Measurements from ENCODE around the gene CCDC59. TPM values are rescaled to one million over a fixed set of nuclear protein-coding genes. Genes with fewer than 3 reads are reported as not detected.

Gene CCDC59
- total RNA-seq, 1 donor = 47.4 TPM

DNA sequence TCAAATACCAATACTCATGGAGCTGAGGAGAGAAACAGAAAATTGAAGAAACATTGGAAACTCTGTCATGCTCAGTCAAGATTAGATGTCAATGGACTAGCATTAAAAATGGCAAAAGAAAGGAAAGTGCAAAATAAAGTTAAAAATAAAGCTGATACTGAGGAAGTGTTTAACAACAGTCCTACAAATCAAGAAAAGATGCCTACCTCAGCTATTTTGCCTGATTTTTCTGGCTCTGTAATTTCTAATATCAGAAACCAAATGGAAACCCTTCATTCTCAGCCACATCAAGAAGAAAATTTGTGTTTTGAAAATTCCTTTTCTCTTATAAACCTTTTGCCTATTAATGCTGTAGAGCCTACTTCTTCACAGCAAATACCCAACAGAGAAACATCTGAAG is 40.7 kb upstream of the CCDC59 start:
- no peaks in the 10 kb centered on the region for H3K4me1 ChIP-seq (ENCODE audit: insufficient read depth, low read length)
- no peaks in the 10 kb centered on the region for H3K79me2 ChIP-seq (ENCODE audit: insufficient read depth, low read length)
- H3K4me2 ChIP-seq (ENCODE audit: insufficient read depth, low read length) = no peak overlapping the region
- no peak for DNase-seq (ENCODE audit: insufficient read length, low spot score, missing footprints)
- H3K27ac ChIP-seq (ENCODE audit: low read depth, low read length) = no peak overlapping the region
- H3K4me3 ChIP-seq (ENCODE audit: insufficient read depth, low read length) = no peak overlapping the region
- TF ChIP-seq CTCF (IDR thresholded peaks at IDR 0.05; ENCODE audit: extremely low read depth, low read depth, low read length) = no peak
- H3K9me3 ChIP-seq (ENCODE audit: low read depth, low read length) = no peaks in the 10 kb centered on the region
- no peaks in the 10 kb centered on the region for H3K27me3 ChIP-seq (ENCODE audit: insufficient read depth, low read length)
- H2AFZ ChIP-seq (ENCODE audit: low read length) = no peak overlapping the region
- no peaks in the 10 kb centered on the region for H4K20me1 ChIP-seq (ENCODE audit: insufficient read depth, low read length)
- no peaks in the 10 kb centered on the region for H3K36me3 ChIP-seq (ENCODE audit: insufficient read depth, low read length)

- no peaks in the 10 kb centered on the region for H3K4me1 ChIP-seq (ENCODE audit: insufficient read depth, low read length)
- H3K4me2 ChIP-seq (ENCODE audit: insufficient read depth, low read length) = no peak overlapping the region
- no peak for DNase-seq (ENCODE audit: insufficient read length, low spot score, missing footprints)
- H3K27me3 ChIP-seq (ENCODE audit: insufficient read depth, low read length) = no peaks in the 10 kb centered on the region
- H3K27ac ChIP-seq (ENCODE audit: low read depth, low read length) = no peak overlapping the region
- H3K4me3 ChIP-seq (ENCODE audit: insufficient read depth, low read length) = no peak overlapping the region
- H3K79me2 ChIP-seq (ENCODE audit: insufficient read depth, low read length) = no peaks in the 10 kb centered on the region
- peak; percentile 58 for TF ChIP-seq CTCF (IDR thresholded peaks at IDR 0.05; ENCODE audit: extremely low read depth, low read depth, low read length)
- H2AFZ ChIP-seq (ENCODE audit: low read length) = no peak overlapping the region
- no peaks in the 10 kb centered on the region for H3K9me3 ChIP-seq (ENCODE audit: low read depth, low read length)
- H4K20me1 ChIP-seq (ENCODE audit: insufficient read depth, low read length) = no peaks in the 10 kb centered on the region
- no peaks in the 10 kb centered on the region for H3K36me3 ChIP-seq (ENCODE audit: insufficient read depth, low read length)
These were observed 25.9 kb upstream of the CCDC59 start for GRCh38 chr12:82383930-82384552.

GRCh38 chr12:82378997-82379396 is 20.8 kb upstream of the CCDC59 start:
- no peak overlapping the region for H3K4me2 ChIP-seq (ENCODE audit: insufficient read depth, low read length)
- no peaks in the 10 kb centered on the region for H3K79me2 ChIP-seq (ENCODE audit: insufficient read depth, low read length)
- H3K27ac ChIP-seq (ENCODE audit: low read depth, low read length) = no peak overlapping the region
- DNase-seq (ENCODE audit: insufficient read length, low spot score, missing footprints) = no peak
- H3K9me3 ChIP-seq (ENCODE audit: low read depth, low read length) = no peaks in the 10 kb centered on the region
- H3K36me3 ChIP-seq (ENCODE audit: insufficient read depth, low read length) = no peaks in the 10 kb centered on the region
- H3K4me3 ChIP-seq (ENCODE audit: insufficient read depth, low read length) = no peak overlapping the region
- no peak overlapping the region for H2AFZ ChIP-seq (ENCODE audit: low read length)
- no peaks in the 10 kb centered on the region for H4K20me1 ChIP-seq (ENCODE audit: insufficient read depth, low read length)
- H3K27me3 ChIP-seq (ENCODE audit: insufficient read depth, low read length) = no peaks in the 10 kb centered on the region
- TF ChIP-seq CTCF (IDR thresholded peaks at IDR 0.05; ENCODE audit: extremely low read depth, low read depth, low read length) = no peak
- H3K4me1 ChIP-seq (ENCODE audit: insufficient read depth, low read length) = no peaks in the 10 kb centered on the region

DNA sequence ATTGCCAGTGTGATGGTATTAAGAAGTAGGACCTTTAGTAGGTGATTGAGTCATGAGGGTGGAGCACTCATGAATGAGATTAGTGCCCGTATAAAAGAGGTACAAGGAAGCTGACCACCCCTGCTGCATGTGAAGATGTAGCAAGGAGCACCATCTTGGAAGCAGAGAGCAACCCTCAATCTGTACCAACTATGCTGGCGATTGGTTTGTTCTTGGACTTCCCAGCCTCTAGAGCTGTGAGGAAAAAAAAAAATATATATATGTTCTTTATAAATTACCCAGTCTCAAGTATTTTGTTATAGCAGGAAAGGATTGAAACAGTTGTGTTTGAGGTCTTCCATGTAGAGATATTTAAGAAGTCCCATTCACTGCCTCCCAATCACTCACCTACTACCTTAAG is 17.0 kb upstream of the CCDC59 start:
- Histone ChIP-seq H2AFZ (ENCODE audit: low read length) (no peak overlapping the region), H3K4me3 (ENCODE audit: insufficient read depth, low read length) (no peak overlapping the region), H3K36me3 (ENCODE audit: insufficient read depth, low read length) (no peaks in the 10 kb centered on the region), H3K4me1 (ENCODE audit: insufficient read depth, low read length) (no peaks in the 10 kb centered on the region), H3K9me3 (ENCODE audit: low read depth, low read length) (no peaks in the 10 kb centered on the region), H4K20me1 (ENCODE audit: insufficient read depth, low read length) (no peaks in the 10 kb centered on the region), H3K79me2 (ENCODE audit: insufficient read depth, low read length) (no peaks in the 10 kb centered on the region), H3K27me3 (ENCODE audit: insufficient read depth, low read length) (no peaks in the 10 kb centered on the region), H3K27ac (ENCODE audit: low read depth, low read length) (no peak overlapping the region), H3K4me2 (ENCODE audit: insufficient read depth, low read length) (no peak overlapping the region)
- DNase-seq (ENCODE audit: insufficient read length, low spot score, missing footprints) = no peak
- no peak for TF ChIP-seq CTCF (IDR thresholded peaks at IDR 0.05; ENCODE audit: extremely low read depth, low read depth, low read length)

Data from osteoblast (primary cell).